K562 (cell line): Measurements from ENCODE around the gene SERPINA6. TPM values are rescaled to one million over a fixed set of nuclear protein-coding genes. Genes with fewer than 3 reads are reported as not detected.

Source experiments
- ATAC-seq: fragments of 200-7000 bp; cut with Tn5 transposase; 3 replicates; pipeline ENCODE4 v1.9.1; 2020; ENCODE audit warnings: moderate library complexity
- BruUV-seq: library from RNA; stranded (reverse); fragments of 400-500 nt; replicated peaks from 2 replicates; lab custom pipeline; 2021; lab: Mats Ljungman, UMichigan
- CTCF ChIA-PET: fragments of 300-600 bp; formaldehyde crosslinking; extraction: SDS; loops from one replicate; lab custom pipeline; 2021; ENCODE audit warnings: low intra/inter-chr PET ratio; lab: Yijun Ruan, JAX
- POLR2A ChIA-PET: fragments of 300-600, 350-650 bp; sonication (Branson Sonifier 250); formaldehyde crosslinking; extraction: SDS; loops from one replicate; lab custom pipeline; 2021; ENCODE audit warnings: antibody characterized with exemption, inconsistent platforms; lab: Yijun Ruan, JAX
- DNase-seq, 4 experiments: peaks; one replicate each; pipeline versions ENCODE4 v3.0.0 to v3.0.0-alpha.2; 2011 to 2018; ENCODE audit warnings: low spot score in 3 of 4, mixed read lengths in 3 of 4; ENCODE audit errors: extremely low read depth in 1 of 4
- FAIRE-seq: peaks from 2 replicates; lab custom pipeline; 2011; peaks lifted over from hg19 to GRCh38; lab: Jason Lieb, UNC
- H2AFZ ChIP-seq: 2 replicates; pipeline ENCODE4 v1.6.0; 2011; ENCODE audit warnings: low read depth, low read length, control low read depth, inconsistent platforms
- H3K27ac ChIP-seq: fragments of 200-600 bp; 3 replicates; pipeline ENCODE4 v1.8.0; 2011; ENCODE audit warnings: low read depth, mild to moderate bottlenecking, control low read depth, inconsistent platforms, low read length, moderate library complexity, mixed read lengths; ENCODE audit errors: extremely low read depth
- H3K27me3 ChIP-seq, 2 experiments: fragments of 300-600 bp in 1 of 2; 2 replicates in 1 of 2; 3 replicates in 1 of 2; pipeline versions ENCODE4 v1.6.0 to v1.8.0; 2011; ENCODE audit warnings: inconsistent platforms in 2 of 2, low read length in 2 of 2, mild to moderate bottlenecking in 1 of 2, mixed read lengths in 1 of 2, moderate library complexity in 1 of 2; ENCODE audit not compliant: control insufficient read depth in 2 of 2, insufficient read depth in 2 of 2
- H3K36me3 ChIP-seq: fragments of 300-600 bp; 3 replicates; pipeline ENCODE4 v1.8.0; 2011; ENCODE audit warnings: mild to moderate bottlenecking, low read length, inconsistent platforms; ENCODE audit not compliant: control insufficient read depth, insufficient read depth
- H3K4me1 ChIP-seq, 2 experiments: fragments of 200-600 bp in 1 of 2; replicated peaks in 1 of 2; 2 replicates in 1 of 2; 3 replicates in 1 of 2; pipeline versions ENCODE4 v1.5.1 to v1.8.0; 2011; ENCODE audit warnings: inconsistent platforms in 2 of 2, low read length in 2 of 2, mild to moderate bottlenecking in 1 of 2, mixed read lengths in 1 of 2, moderate library complexity in 1 of 2; ENCODE audit not compliant: control insufficient read depth in 2 of 2, insufficient read depth in 2 of 2
- H3K4me2 ChIP-seq: 2 replicates; pipeline ENCODE4 v1.6.1; 2011; ENCODE audit warnings: low read length, control low read depth, inconsistent platforms, mixed read lengths; ENCODE audit not compliant: insufficient read depth
- H3K4me3 ChIP-seq: fragments of 200-600 bp; sonication (generic), shearing (Covaris generic); 2 replicates; pipeline ENCODE4 v1.5.1; 2016; ENCODE audit warnings: control low read depth, inconsistent platforms
- H3K79me2 ChIP-seq: fragments of 200-600 bp; 3 replicates; pipeline ENCODE4 v1.8.0; 2011; ENCODE audit warnings: low read length, inconsistent platforms; ENCODE audit not compliant: control insufficient read depth, insufficient read depth
- H3K9ac ChIP-seq, 2 experiments: 2 replicates each; pipeline versions ENCODE4 v1.6.0 to v1.6.1; 2011; ENCODE audit warnings: low read depth in 2 of 2, low read length in 2 of 2, control low read depth in 1 of 2, inconsistent platforms in 1 of 2, mild to moderate bottlenecking in 1 of 2, mixed read lengths in 1 of 2; ENCODE audit not compliant: insufficient read depth in 1 of 2
- H3K9me1 ChIP-seq: one replicate; pipeline ENCODE4 v1.6.0; 2011; ENCODE audit warnings: inconsistent platforms, mild to moderate bottlenecking, low read length, moderate library complexity; ENCODE audit not compliant: control insufficient read depth, insufficient read depth
- H3K9me3 ChIP-seq: replicated peaks from 2 replicates; pipeline ENCODE4 v1.5.1; 2011; ENCODE audit warnings: low read depth, low read length, inconsistent platforms; ENCODE audit not compliant: control insufficient read depth, insufficient read depth
- H4K20me1 ChIP-seq: replicated peaks from 2 replicates; pipeline ENCODE4 v1.6.1; 2011; ENCODE audit warnings: low read length, inconsistent platforms, mixed read lengths; ENCODE audit not compliant: control insufficient read depth, insufficient read depth
- BRCA1 ChIP-seq, 2 experiments: fragments of 450-650 bp in 1 of 2; sonication (generic) in 1 of 2; formaldehyde crosslinking in 1 of 2; IDR thresholded peaks; 2 replicates each; pipeline versions ENCODE4 v1.5.0 to v1.6.1; 2017 to 2020; ENCODE audit warnings: mild to moderate bottlenecking in 1 of 2, missing genetic modification reagents in 1 of 2
- CHCHD3 ChIP-seq: fragments of 250-450 bp; sonication (Bioruptor Pico); IDR thresholded peaks from 2 replicates; pipeline ENCODE4 v2.1.2; 2022; ENCODE audit warnings: mild to moderate bottlenecking
- MEF2A ChIP-seq: IDR thresholded peaks from 2 replicates; pipeline ENCODE4 v1.6.1; 2011; ENCODE audit warnings: low read depth, mild to moderate bottlenecking, low read length, moderate library complexity; ENCODE audit not compliant: control insufficient read depth
- PML ChIP-seq: IDR thresholded peaks from 2 replicates; pipeline ENCODE4 v1.6.1; 2012; ENCODE audit warnings: low read length, inconsistent platforms
- TCF7 ChIP-seq: sonication (generic); IDR thresholded peaks from 2 replicates; pipeline ENCODE4 v1.6.1; 2016; ENCODE audit warnings: antibody characterized with exemption, borderline replicate concordance
- USF1 ChIP-seq: sonication (generic); formaldehyde crosslinking; IDR thresholded peaks from 2 replicates; pipeline ENCODE4 v1.9.0; 2022; ENCODE audit warnings: mild to moderate bottlenecking, missing genetic modification reagents
- WGBS: fragments of 100-300 bp; shearing (Covaris generic); methylation state at CpG from one replicate; pipeline ENCODE4 v1.1.6; 2016; ENCODE audit warnings: low coverage, mixed read lengths; ENCODE audit not compliant: insufficient coverage; ENCODE audit errors: missing lambda C conversion rate; 5-methylcytosine and 5-hydroxymethylcytosine counted together
- in situ Hi-C: fragments of 300-500 bp; cut with MboI; formaldehyde crosslinking; loops from 4 replicates; pipeline ENCODE4 v1.15.0; 2018; ENCODE audit warnings: inconsistent platforms, mixed read lengths
- intact Hi-C: fragments of 100-400 bp; cut with micrococcal nuclease; formaldehyde crosslinking; loops from 2 replicates; pipeline ENCODE4 v1.14.2; 2022
- polyA plus RNA-seq, 8 experiments: library from polyadenylated mRNA; depleted of rRNA in 4 of 8; stranded (reverse) in 5 of 8; unstranded in 3 of 8; fragments of >200 nt; fragmentation: Nextera tagmentation in 2 of 8; fragmentation: Illumina TruSeq in 1 of 8; extraction: Ambion mirVana in 2 of 8; extraction: Trizol in 1 of 8; gene quantifications; 2 replicates each; pipeline versions ENCODE4 v1.2.1 to v1.2.3, GENCODE V29; 2011 to 2014; ENCODE audit warnings: inconsistent platforms in 1 of 8, missing spikeins in 1 of 8
- total RNA-seq, 7 experiments: library from RNA; depleted of rRNA in 6 of 7; stranded (reverse); fragments of >200 nt in 6 of 7; fragmentation: Illumina TruSeq in 2 of 7; extraction: Trizol in 2 of 7; gene quantifications; 2 replicates each; pipeline versions ENCODE4 v1.2.1 to v1.2.3, GENCODE V29; 2011 to 2021; ENCODE audit warnings: low replicate concordance in 1 of 7

Gene SERPINA6
- total and polyA plus RNA-seq, 9 of the 15 experiments (the other 6 are each of a cell fraction or from before 2014, with no cell fraction given): not detected

GRCh38 chr14:94317259-94317658, 5.9 kb downstream of the SERPINA6 start:
- H2AFZ ChIP-seq: no peak overlapping the region
- no peak for FAIRE-seq
- no peak overlapping the region for H3K4me2 ChIP-seq
- no peaks in the 10 kb centered on the region for H4K20me1 ChIP-seq
- ATAC-seq: no peak
- no peak for DNase-seq
- no peaks in the 10 kb centered on the region for H3K9me3 ChIP-seq
- BruUV-seq: no TSS peak
- H3K9me1 ChIP-seq: no peaks in the 10 kb centered on the region
- no peak overlapping the region for H3K4me3 ChIP-seq
- WGBS: 2% methylated on average over 4 of the region's 4 CpGs
- H3K36me3 ChIP-seq: no peaks in the 10 kb centered on the region
- no peak overlapping the region for H3K9ac ChIP-seq
- no peaks in the 10 kb centered on the region for H3K27me3 ChIP-seq
- no peaks in the 10 kb centered on the region for H3K79me2 ChIP-seq
- TF ChIP-seq CHCHD3 (CRISPR knock-in tag): no peak
- no peak for TF ChIP-seq BRCA1 (IDR thresholded peaks at IDR 0.05)
- no peak for TF ChIP-seq BRCA1 (CRISPR knock-in tag; IDR thresholded peaks at IDR 0.05)
- TF ChIP-seq PML: no peak
- TF ChIP-seq TCF7: no peak
- TF ChIP-seq MEF2A: no peak
- no peak for TF ChIP-seq USF1 (CRISPR knock-in tag)
- TF ChIP-seq, all 486 proteins: peak for 0
- POLR2A ChIA-PET: interaction anchor here (0.7 kb wide), 1 partner anchor 39 kb away, joined by 3 read pairs; no protein-coding TSS in a partner anchor
- no peak overlapping the region for H3K27ac ChIP-seq
- intact Hi-C loops (no loop called here), in situ Hi-C loops (no loop called here)
- CTCF ChIA-PET: no interaction called here
- no peaks in the 10 kb centered on the region for H3K4me1 ChIP-seq
